ENCODE results near the gene ORM2. TPM values are rescaled to one million over a fixed set of nuclear protein-coding genes. Genes with fewer than 3 reads are reported as not detected.
"Not testable (repeated sequence)": the region's sequence is repeated elsewhere in the genome, so short reads cannot be mapped to it uniquely, and the experiment has no call there.

The ORM2 gene
- not detected in 2 replicates for total RNA-seq (2014; rRNA removed; shearing (Covaris generic))

DNA sequence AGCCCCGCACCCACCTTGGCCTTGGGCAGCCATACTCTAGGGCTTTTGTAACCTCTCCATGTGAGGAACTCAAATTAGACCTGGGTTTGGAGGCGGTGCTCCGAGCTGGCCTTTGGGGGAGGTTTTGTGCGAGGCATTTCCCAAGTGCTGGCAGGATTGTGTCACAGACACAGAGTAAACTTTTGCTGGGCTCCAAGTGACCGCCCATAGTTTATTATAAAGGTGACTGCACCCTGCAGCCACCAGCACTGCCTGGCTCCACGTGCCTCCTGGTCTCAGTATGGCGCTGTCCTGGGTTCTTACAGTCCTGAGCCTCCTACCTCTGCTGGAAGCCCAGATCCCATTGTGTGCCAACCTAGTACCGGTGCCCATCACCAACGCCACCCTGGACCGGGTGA, at the start of gene ORM2:
TSS of gene ORM2 (plus strand) at position 245 of the 398 bp plus-strand sequence. CDS start at position 281, 36 bp downstream.
- DNase-seq (ENCODE audit: low read depth): not testable (repeated sequence)

DNA sequence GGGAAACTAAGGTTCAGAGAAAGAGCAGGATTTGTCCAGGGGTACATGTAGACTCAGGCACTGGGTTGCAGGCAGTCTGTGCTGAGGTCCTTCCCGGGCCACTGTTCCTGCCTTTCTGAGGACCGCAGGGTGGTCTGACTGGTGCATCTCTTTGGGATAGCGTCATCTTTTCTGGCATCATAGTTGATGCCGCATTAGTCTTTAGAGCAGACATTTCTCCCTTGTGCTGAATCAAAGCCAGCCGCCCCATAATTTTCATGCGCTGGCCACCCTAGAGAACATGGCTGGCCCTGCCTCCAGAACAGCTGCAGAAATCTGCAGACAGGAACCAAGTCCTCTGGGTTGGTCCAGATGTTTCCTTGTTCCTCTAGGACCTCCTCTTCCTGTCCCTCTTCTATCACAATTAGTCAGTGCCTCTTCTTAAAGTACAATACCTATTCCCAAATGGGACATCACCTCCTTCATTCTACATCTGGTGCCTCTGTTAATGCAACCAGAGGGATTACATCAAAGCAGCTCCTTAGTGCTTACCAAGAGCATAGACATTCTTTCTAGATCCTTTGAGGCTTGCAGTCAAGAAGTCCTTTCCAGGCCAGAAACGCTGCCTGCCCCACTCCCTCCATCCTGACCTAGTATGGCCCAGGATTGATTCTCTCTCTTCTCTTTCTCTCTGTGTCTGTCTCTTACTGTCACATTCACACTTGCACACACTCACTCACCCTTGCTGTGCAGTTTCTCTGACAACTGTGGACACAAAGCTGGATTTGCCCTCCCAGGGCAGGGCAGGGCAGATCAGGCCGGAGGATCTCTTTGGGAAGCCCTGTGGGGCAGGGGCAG, 48.8 kb upstream of the ORM2 start:
- peak; percentile 0 for DNase-seq (ENCODE audit: low read depth)

DNA sequence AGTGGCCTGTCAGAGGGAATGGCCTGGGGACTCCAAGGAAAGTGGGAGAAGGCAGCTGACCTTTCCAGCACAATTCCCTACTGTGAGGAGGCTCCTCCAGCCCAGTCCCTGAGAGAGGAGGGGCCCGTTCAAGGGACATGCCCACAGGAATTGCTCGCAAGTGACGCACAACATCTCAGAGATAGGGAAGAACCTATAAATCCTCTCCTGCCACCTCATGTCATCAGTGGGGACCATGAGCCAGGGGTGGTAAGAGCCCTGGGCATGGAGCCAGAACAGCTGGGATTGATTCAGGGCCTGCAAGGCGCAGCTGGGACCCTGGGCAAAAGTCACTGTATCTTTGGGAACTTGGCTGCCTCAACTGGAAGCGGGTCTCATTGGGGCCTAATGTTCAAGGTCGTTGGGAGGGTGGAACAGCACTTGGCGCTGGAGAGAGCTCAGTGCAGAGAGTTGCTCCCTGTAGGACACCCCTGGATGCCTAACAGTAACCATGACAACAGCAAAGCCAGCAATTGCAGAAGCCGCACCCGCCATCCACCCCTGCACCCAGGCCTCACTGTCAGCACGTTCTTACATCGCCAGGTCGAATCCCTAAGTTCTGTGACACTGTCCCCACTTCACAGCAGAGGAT, 48.1 kb upstream of the ORM2 start:
- peak; percentile 70 for DNase-seq (ENCODE audit: low read depth)

DNA sequence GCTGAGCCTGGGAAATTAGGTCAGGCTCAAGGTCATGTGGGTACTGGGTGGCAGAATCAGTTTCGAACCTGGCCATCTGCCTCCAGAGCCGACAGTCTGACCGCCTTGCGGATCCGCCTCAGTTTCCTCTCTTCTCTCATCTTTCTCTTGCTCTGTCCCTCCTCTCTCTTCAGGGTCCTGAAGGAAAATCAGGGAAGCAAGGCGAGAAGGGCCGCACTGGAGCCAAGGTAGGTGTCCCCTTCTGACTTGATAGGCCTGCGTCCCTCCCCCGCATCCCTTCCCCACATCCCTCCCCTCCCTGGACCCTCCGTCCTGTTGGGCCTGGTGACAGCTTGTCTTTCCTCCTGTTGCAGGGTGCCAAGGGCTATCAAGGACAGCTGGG, 47.6 kb upstream of the ORM2 start:
- DNase-seq (ENCODE audit: low read depth): no peak

DNA sequence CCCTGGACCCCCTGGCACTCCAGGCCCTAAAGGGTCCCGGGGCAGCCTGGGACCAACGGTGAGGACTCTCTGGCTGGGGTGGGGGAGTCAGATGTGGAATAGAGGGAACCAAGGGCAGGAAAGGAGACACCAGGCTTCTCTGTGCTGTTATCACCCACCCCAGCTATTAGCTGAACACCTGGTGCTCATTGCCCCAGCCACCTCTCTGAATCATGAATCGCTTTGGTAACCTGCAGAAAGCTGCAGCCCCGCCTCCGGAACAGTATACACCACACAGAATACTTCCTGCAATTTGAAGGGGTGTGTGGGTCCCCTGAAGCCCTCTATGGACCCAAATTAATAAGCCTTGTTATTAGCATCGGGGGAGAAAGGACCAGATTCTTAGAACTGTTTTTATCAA, 47.2 kb upstream of the ORM2 start:
- DNase-seq (ENCODE audit: low read depth): peak; percentile 17

DNA sequence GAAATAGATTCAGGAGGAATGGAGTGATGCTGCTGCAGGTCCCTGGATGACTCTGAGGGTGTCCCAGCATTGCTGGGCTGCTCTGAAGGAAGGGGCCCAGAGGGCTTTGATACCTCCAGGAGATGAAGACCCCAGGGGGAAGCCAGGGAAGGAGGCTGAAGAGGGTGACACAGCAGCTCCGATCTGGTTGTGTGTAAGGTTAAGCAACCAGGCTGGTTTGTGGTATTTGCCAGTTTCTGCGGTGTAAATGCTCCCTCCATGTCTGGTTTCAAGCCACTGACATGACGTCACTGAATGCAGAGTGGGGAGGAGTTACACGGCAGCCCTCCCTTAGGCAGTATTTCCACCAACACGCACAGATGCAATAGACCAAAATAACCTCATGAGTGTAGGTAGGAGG, 46.7 kb upstream of the ORM2 start:
- peak; percentile 89 for DNase-seq (ENCODE audit: low read depth)

DNA sequence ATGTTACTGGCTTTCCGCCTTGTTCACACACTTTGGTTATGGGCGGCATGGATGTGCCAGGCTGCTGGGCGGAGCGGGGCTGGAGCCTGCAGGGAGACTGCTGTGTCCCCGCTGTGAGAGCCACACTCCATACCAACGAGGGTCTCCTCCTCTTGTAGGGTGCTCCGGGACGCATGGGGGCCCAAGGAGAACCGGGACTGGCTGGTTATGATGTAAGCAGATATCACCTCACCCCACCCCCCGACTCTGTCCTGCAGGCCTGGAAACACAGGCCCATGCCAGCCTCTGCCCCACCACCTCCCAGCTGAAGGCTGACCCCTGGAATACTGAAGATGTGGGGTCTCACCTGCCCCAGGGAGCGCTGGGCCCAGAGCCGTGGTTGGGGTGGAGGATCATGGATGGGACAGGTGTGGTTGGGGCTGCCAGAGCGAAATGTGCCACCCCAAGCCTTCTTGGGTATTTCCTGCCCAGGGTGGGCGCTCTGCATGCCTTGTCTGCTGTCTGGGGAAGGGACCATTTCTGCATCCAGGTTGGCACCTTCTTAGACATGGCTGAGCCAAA, 46.0 kb upstream of the ORM2 start:
- DNase-seq (ENCODE audit: low read depth): peak; percentile 9

DNA sequence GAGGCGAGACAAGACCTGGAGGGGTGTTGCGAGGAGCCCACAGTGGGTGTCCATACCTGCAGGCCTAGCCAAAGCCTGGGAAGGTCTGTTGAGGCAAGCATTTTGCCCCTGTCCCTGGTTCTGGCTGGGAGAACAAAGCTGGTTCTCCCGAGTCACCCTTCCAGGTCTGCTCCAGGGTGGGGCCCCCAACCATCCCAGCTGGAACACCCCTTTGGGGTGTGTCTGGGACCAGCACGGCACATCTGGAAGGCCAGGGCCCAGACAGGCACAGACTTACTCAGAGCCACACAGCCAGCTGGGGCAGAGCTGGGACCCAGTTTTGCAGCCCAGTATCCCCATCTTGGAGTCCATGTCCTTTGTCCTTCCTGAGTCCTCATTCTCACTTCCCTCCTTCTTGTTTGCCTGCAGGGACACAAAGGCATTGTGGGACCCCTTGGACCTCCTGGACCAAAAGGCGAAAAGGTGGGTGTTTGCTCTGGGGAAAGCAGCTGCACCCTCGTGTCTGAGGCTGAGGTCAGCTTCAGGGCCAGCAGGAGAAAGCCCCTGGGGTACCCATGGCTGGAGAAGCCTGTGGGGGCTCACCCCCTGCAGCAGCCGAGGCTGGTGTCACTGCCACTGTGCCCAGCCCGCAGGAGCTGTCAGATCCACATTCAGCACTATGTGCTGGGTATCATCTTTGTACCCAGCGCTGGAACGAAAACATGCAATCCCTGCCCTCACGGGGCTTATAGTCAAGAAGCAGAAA, 45.2 kb upstream of the ORM2 start:
- DNase-seq (ENCODE audit: low read depth): peak; percentile 4

DNA sequence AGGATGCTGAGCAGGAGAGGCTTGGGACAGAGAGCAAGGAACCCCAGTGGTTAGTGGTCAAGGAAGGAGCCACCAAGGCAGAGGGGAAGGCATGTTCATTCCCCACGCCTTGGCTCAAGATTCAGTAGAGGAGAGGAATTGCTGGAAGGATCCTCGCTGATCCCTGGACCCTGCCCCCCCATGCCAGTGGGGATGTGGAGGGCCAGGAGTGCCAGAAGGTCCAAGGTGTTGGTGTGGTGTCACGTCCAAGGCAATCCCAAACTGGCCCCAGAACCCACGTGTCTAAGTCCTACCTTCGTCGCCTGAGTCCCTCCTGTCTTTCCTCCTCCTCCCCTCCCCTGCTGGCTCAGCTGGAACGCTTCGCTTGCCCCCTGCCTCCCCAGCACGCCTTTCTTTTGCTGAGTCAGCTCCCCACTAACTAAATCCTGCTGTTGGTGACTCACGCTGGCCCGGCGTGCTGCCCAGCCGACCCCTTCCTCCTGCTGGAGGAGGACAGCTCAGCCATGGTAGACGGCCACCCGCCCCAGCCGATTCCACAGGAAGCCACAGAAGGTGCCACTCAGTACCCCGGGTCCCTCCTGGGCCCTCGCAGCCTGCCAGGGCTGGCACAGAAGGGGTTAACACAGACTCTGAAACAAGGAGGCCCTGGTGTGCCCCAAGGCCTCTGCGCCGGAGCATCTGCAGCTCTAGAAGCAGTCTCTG, 44.4 kb upstream of the ORM2 start:
- peak; percentile 95 for DNase-seq (ENCODE audit: low read depth)

DNA sequence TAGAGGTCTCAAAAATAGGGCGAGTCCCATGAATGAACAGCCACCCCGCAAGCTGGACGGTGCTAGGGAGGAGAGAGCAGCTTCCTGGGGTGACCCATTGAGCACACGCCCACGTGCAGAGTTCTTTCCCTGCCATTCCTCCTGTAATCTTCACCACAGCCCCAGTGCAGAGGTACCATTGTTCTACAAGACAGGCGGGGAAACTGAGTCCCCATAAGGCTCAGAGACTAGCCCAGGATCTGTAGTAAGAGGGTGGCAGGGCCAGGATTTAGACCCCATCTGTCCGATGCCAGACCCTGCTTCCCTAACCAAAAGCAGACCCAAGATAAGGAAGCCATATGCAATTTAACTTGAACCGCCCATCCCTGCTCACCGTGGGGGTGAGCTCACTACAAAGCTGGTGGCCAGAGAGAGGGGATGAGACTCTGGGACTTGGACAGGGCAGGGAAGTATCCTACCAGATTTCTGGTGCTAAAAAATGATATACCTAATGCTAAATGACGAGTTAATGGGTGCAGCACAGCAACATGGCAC, 43.5 kb upstream of the ORM2 start:
- peak; percentile 7 for DNase-seq (ENCODE audit: low read depth)

DNA sequence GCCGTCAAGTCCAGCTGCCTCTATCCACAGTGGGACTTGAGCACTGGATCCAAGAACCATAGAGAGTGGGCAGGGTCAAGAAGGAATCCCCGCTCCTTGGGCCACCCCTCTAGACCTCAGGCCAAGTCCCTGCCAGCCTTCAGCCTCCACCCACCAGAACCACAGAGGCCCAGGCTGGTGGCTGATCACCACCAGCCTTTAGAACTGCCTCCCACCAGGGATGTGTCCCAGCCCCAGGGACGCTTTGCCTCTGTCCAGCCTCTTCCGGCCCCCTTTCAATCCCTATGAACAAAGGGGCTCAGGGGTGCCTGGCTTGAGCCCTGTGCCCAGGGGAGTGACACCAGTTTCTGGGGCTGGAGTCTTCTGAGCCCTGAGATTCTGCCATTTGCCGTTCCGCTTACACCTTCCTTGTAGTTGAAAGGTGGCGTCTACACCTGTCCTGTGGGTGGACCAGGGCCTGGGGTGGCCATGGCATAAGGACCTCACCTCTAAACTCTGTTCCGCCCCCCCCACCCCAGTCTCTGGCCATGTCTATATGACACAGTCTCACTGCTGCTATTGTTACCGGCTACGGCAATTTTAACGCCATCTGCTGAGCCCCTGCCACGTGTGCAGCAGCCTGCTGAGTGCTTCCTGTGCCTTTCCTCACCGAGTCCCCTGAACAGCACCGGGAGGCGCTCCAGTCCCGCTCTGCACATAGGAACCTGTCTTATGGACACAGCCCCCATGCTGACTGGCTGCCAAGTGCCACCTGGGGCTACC, 42.5 kb upstream of the ORM2 start:
- peak; percentile 25 for DNase-seq (ENCODE audit: low read depth)

DNA sequence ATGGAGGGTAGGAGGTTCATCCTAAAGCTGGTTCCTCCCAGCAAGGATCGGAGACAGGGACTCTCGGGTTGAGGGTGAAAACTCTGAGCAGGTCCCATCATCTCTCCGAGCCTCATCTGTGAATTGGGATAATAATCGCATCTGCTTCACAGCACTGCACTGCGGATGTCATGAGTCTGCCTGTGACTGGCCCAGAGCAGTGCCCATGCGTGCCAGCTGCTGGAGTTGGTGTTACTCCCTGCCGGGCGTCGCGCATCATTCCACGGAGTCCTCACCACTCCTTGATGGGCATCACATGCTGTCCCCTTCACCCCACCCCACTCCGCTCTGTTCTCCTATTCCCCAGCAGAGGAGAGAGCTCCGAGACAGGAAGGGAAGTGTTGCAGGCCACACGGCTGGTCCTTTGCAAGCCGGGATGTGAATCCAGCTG, 41.9 kb upstream of the ORM2 start:
- no peak for DNase-seq (ENCODE audit: low read depth)

DNA sequence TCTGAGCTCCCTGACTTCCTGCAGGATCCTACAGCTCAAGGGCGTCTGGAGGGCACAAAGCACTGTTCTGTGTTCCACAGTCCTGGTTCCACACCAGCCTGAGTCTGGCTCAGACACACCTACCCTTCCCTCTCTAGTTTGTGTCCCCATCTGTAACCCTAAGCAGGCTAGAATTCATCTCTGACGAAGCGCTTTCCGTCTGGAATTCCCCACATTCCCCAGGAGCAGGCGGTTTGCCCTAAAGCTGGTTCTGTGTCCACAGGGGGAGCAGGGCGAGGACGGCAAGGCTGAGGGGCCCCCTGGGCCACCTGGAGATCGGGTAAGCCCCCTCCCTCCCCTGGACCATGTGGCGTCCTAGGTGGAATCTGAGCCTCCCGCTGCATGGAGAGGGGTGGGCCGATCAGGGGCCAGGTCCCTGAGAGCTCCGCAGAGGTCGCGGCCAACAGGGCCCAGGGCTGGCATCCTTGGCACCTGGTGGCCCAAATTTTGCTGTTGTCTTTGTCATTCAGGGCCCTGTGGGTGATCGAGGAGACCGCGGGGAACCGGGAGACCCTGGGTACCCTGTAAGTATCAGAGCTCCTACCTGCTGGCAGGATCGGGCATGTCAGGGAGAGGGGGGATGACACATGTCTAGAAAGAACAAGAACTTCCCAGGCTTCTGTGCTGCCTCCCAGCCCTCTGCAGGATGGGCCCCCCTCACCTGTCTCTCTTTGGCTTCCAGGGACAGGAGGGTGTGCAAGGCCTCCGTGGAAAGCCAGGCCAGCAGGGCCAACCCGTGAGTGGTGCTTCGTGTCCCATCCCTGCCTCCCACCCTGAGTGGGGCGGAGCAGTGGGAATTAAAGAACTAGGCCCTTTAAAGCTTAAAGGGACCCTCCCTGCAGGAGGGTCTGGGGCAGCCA, 41.2 kb upstream of the ORM2 start:
- peak; percentile 89 for DNase-seq (ENCODE audit: low read depth)

DNA sequence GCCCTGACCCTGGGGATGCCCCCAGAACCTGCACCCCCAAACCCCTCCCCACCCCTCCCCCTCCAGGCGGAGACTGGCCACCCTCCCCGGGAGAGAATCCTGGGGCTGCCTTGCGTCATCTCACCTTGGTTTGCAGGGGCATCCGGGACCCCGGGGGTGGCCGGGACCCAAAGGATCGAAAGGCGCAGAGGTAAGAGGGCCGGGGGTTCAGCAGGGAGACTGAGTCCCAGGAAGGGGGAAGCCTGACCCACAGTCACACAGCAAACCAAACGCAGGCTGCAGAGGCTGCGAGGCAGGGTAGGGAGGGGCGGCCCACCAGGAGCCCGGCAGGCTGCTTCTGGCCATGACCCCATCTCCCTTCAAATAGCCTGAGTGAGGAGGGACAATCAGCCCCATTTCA, 40.6 kb upstream of the ORM2 start:
- no peak for DNase-seq (ENCODE audit: low read depth)

DNA sequence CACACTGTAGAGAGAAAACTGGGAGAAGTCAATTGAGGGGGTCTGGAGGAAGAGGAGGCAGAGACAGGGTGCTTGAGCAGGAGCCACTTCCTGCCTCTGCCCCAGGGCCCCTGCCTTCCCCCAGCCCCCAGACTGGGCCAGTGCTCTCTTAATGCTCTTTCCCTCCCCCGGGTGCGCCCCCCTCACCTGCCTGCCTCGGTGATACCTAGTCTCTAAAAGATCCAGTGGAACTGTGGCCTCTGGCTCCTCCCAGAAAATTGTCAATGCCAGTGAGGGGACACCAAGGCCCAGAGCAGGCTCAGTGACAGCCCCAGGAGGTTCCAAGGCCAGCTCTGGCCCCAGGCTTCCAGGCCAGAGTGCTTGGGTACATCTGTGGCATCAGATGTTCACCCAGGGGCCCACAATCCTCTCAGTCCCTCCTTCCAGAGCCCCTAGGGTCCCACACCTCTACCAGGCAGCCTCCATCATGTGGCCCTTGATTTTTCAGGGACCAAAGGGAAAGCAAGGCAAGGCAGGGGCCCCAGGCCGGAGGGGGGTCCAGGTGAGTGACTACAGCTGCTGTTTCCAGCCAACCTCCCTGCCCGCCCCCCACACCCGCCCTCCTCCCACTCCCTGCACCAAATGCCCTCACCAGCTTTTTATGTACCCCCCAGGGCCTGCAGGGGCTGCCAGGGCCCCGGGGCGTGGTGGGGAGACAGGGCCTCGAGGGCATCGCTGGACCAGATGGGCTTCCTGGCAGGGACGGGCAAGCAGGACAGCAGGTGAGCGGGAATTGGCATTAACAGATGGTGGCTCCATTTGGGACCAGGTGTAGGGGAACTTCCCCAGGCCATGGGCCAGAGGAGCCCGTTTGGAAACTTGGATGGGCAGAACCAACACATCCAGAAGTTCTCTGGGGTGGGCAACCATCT, 39.8 kb upstream of the ORM2 start:
- no peak for DNase-seq (ENCODE audit: low read depth)

DNA sequence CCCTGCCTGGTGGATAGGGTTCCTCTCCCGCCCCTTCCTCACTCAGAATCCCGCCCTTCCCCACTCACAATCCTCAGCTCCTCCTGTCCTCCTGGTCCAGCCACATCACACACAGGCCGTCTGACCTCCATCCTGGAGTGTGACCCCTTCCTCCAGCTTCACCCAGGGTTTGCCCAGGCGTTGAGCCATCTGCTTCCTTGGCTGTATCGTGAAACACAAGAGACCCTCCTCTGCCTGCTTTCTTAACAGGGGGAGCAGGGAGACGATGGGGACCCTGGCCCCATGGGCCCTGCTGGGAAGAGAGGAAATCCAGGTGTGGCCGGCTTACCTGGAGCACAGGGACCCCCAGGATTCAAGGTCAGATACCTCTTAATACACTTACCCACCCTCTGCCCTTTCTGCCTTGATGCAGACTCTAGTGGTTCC, 39.1 kb upstream of the ORM2 start:
- no peak for DNase-seq (ENCODE audit: low read depth)

DNA sequence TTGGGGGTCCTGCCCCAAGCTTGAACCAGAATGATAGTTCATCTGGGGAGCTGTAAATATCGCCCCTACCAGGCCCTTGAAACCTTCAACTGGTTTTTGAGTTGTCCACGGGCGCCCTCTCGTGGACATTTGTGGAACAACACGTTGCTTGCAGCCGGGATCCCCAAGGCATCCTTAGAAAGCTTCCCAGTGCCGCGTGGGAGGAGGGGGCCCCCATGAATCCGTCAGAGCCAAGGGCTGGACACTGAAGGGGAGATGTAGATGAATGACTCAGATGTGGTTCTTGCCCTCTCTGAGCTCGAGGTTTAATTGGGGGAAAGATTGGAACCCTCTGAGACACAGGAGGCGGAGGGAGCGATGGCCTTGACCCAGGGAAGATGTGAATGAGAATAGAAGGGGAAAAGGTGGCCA, 38.6 kb upstream of the ORM2 start:
- peak; percentile 77 for DNase-seq (ENCODE audit: low read depth)

DNA sequence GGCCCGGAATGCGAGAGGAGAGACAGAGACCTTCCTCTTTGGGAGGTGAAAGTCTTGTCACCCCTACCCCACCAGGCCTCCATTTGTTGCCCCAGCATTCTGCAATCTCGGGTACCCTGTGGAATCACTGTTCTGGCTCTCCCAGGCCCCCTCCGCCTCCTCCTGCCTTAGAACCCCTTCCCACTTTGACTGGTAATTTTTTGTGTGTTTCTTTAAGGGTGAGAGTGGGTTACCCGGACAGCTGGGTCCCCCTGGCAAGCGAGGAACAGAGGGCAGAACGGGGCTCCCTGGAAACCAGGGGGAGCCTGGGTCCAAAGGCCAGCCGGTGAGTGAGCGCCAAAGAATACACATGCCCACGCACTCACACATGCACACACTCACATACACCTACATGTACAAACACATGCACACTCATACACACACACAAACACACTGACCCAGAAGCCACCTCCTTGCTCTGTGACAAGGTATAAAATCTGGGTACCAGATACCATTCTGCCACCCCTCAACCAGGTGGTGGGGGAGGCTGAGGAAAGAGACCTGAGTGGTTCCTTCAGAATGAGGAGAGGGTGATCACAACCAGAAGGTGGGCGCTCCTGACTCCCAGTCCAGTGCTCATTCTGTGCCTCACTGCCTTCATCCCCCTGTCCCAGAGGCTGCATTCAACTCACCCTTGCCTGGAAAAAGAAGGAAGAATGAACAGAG, 37.6 kb upstream of the ORM2 start:
- no peak for DNase-seq (ENCODE audit: low read depth)

Measured in Daoy (cell line).